Measurements from ENCODE around the gene PRDX3.

Gene PRDX3

DNA sequence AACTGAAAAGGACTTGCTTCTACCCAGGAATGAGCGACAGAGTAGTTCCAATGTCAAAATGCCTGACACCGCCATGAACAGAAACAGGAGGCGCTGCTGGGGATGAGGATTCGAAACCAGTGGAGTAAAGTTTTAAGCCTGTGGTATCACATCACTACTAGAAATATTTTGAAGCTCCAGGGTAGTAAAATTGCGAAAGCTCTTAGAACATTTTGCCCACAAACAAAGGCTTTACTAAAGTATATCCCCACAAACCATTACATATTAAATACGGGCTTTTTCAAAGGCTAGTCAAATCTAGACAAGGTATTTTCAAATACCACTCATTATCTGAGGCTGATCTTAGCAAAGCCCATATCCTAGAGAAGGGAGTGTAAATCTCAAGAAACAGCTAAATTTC lies 2.4 kb downstream of the PRDX3 start:
- no peak overlapping the region for H3K4me3 ChIP-seq (ENCODE audit: low read length)
- no peak overlapping the region for H2AFZ ChIP-seq (ENCODE audit: low read length)
- H4K20me1 ChIP-seq (ENCODE audit: insufficient read depth, low read length) = no peaks in the 10 kb centered on the region
- no peak overlapping the region for H3K9ac ChIP-seq (ENCODE audit: low read length)
- TF ChIP-seq EZH2 (optimal IDR thresholded peaks at IDR 0.05; ENCODE audit: low read depth, low read length) = no peak
- no peak for TF ChIP-seq EZH2phosphoT487 (IDR thresholded peaks at IDR 0.05; ENCODE audit: low read length)
- TF ChIP-seq, protein P1, sequence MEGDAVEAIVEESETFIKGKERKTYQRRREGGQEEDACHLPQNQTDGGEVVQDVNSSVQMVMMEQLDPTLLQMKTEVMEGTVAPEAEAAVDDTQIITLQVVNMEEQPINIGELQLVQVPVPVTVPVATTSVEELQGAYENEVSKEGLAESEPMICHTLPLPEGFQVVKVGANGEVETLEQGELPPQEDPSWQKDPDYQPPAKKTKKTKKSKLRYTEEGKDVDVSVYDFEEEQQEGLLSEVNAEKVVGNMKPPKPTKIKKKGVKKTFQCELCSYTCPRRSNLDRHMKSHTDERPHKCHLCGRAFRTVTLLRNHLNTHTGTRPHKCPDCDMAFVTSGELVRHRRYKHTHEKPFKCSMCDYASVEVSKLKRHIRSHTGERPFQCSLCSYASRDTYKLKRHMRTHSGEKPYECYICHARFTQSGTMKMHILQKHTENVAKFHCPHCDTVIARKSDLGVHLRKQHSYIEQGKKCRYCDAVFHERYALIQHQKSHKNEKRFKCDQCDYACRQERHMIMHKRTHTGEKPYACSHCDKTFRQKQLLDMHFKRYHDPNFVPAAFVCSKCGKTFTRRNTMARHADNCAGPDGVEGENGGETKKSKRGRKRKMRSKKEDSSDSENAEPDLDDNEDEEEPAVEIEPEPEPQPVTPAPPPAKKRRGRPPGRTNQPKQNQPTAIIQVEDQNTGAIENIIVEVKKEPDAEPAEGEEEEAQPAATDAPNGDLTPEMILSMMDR (IDR thresholded peaks at IDR 0.05; ENCODE audit: low read length) = no peak
- H3K79me2 ChIP-seq (ENCODE audit: low read length) = peaks cover 54% of the 10 kb centered on the region
- peaks cover 4% of the 10 kb centered on the region; the same call in 1 of the 2 replicates for H3K4me1 ChIP-seq (ENCODE audit: low read length)
- no peaks in the 10 kb centered on the region for H3K9me2 ChIP-seq (replicated peaks; ENCODE audit: insufficient read depth, low read length)
- H3K4me2 ChIP-seq (ENCODE audit: low read depth, low read length) = no peak overlapping the region
- no peak for DNase-seq
- H3F3A ChIP-seq (ENCODE audit: insufficient read depth, low read length) = no peaks in the 10 kb centered on the region
- peaks cover 21% of the 10 kb centered on the region for H3K36me3 ChIP-seq (replicated peaks; ENCODE audit: insufficient read depth, low read length)
- no peaks in the 10 kb centered on the region for H3K27me3 ChIP-seq (replicated peaks; ENCODE audit: insufficient read depth, low read length)
- H3K27ac ChIP-seq (ENCODE audit: low read length) = no peak overlapping the region
- H3K9me3 ChIP-seq (replicated peaks; ENCODE audit: insufficient read depth, low read length) = no peaks in the 10 kb centered on the region

DNA sequence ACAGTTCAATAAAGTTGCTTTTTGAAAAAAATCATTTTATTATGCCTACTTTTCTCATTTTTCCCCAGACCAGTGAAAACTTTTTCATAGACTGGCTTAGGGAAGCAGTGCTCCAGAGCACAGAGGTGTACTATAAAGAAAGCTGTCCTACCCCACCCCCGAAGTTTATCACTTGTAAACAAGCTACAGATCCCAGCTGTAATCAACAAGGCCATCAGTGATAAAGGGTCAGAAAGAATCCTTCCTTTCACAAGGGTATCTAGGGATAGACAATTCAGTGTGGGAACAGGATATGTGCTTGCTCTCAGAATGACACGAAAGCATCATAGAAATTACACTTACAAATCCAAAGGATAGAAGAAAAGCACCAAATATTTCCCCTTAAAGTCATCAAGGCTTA lies 4.5 kb downstream of the PRDX3 start:
- no peak overlapping the region for H3K4me2 ChIP-seq (ENCODE audit: low read depth, low read length)
- no peaks in the 10 kb centered on the region for H3K9me2 ChIP-seq (replicated peaks; ENCODE audit: insufficient read depth, low read length)
- H3K79me2 ChIP-seq (ENCODE audit: low read length) = peaks cover 54% of the 10 kb centered on the region
- no peak for TF ChIP-seq EZH2 (optimal IDR thresholded peaks at IDR 0.05; ENCODE audit: low read depth, low read length)
- no peak for TF ChIP-seq EZH2phosphoT487 (IDR thresholded peaks at IDR 0.05; ENCODE audit: low read length)
- TF ChIP-seq, protein P1 (IDR thresholded peaks at IDR 0.05; ENCODE audit: low read length) = no peak
- H3K4me3 ChIP-seq (ENCODE audit: low read length) = no peak overlapping the region
- H3K27me3 ChIP-seq (replicated peaks; ENCODE audit: insufficient read depth, low read length) = no peaks in the 10 kb centered on the region
- peaks cover 30% of the 10 kb centered on the region for H3K36me3 ChIP-seq (replicated peaks; ENCODE audit: insufficient read depth, low read length)
- no peaks in the 10 kb centered on the region; the same call in 1 of the 2 replicates for H3F3A ChIP-seq (ENCODE audit: insufficient read depth, low read length)
- no peak overlapping the region for H3K27ac ChIP-seq (ENCODE audit: low read length)
- H3K9me3 ChIP-seq (replicated peaks; ENCODE audit: insufficient read depth, low read length) = no peaks in the 10 kb centered on the region
- H3K9ac ChIP-seq (ENCODE audit: low read length) = no peak overlapping the region
- H3K4me1 ChIP-seq (ENCODE audit: low read length) = peaks cover 3% of the 10 kb centered on the region; the same call in 1 of the 2 replicates
- no peaks in the 10 kb centered on the region for H4K20me1 ChIP-seq (ENCODE audit: insufficient read depth, low read length)
- no peak for DNase-seq
- no peak overlapping the region for H2AFZ ChIP-seq (ENCODE audit: low read length)

DNA sequence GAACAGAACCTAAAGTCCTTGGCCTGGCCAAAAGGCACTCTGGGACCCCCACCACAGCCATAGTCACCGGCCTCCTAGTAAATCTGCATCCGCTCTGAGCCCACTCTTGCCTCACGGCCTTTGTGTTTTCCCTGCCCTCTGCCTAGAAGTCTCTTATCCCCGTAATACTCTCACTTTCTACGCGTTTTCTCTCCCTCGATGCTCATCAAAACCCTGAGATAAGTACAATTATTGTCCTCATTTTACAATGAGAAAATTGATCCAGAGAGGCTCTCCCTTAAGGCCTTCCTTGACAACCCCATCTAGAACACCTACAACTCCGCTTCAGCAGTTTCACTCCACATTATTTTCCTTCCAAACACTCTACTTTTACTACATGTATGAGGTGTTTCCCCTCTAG lies 11.6 kb downstream of the PRDX3 start:
- TF ChIP-seq EZH2 (optimal IDR thresholded peaks at IDR 0.05; ENCODE audit: low read depth, low read length) (no peak), EZH2phosphoT487 (IDR thresholded peaks at IDR 0.05; ENCODE audit: low read length) (no peak)
- TF ChIP-seq, protein P1 (IDR thresholded peaks at IDR 0.05; ENCODE audit: low read length) = no peak
- Histone ChIP-seq H3K9me2 (replicated peaks; ENCODE audit: insufficient read depth, low read length) (no peaks in the 10 kb centered on the region), H3K27ac (ENCODE audit: low read length) (no peak overlapping the region), H3K4me1 (ENCODE audit: low read length) (peaks cover 8% of the 10 kb centered on the region), H3F3A (ENCODE audit: insufficient read depth, low read length) (no peaks in the 10 kb centered on the region; the same call in 1 of the 2 replicates), H3K9ac (ENCODE audit: low read length) (no peak overlapping the region), H3K9me3 (replicated peaks; ENCODE audit: insufficient read depth, low read length) (no peaks in the 10 kb centered on the region), H2AFZ (ENCODE audit: low read length) (no peak overlapping the region), H3K27me3 (replicated peaks; ENCODE audit: insufficient read depth, low read length) (no peaks in the 10 kb centered on the region), H3K4me3 (ENCODE audit: low read length) (no peak overlapping the region), H3K79me2 (ENCODE audit: low read length) (peaks cover 15% of the 10 kb centered on the region), H3K36me3 (replicated peaks; ENCODE audit: insufficient read depth, low read length) (peaks cover 18% of the 10 kb centered on the region), H3K4me2 (ENCODE audit: low read depth, low read length) (no peak overlapping the region), H4K20me1 (ENCODE audit: insufficient read depth, low read length) (no peaks in the 10 kb centered on the region)
- DNase-seq = no peak

Measured in MM.1S (cell line).